NCI-H2227 treated with DMSO at 0.1 percent for 48 hours (cell line): ENCODE results near the gene COPG1.

Source experiments
- DNase-seq: peaks from one replicate; lab custom pipeline; 2025; lab: John Stamatoyannopoulos, UW

The COPG1 gene

DNA sequence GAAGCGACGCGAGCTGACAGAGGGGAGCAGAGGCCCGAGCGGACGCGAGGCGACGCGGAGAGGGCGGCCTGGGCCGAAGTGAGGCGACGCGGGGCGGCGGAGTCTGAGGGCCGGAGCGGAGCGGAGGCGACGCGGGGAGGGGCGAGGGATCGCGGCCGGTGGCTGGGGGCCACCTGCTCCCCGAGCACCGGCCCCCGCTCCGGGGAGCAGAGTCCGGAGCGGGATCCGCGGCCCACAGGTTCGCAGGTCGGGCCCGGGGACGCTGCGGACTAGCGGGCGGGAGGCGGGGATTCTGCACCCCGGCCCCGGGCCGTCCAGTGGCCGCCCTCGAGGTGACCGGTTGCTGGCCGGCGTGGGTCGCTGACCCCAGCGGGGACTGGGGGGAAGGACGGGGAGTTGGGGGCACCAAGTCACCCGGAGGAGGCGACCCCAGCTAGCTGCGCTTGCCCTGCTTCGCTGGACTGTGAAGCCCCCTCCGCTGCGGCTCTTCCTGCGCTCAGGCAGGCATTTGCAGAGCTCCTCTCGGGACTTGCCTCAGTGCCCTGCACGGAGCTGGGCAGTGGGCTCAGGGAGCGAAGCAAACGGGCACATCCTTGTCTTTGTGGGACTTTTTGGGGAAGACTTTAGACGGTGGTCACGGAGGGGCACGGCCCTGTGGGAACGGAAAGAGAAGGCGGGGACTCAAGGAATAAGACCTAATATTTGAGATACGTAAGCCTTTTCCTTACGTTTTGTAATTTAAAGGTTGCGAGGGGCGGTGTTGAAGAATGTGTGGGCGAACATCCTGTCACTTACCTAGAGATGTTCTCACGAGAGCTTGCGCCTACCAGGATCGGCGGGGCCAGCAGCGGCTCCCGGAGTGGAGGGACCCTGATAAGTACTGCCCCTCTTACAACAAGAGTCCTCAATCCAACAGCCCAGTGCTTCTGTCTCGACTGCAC, 29.8 kb downstream of the COPG1 start:
- peak; percentile 41 for DNase-seq

GRCh38 chr3:129280183-129280582, 30.8 kb downstream of the COPG1 start:
- DNase-seq = no peak

DNA sequence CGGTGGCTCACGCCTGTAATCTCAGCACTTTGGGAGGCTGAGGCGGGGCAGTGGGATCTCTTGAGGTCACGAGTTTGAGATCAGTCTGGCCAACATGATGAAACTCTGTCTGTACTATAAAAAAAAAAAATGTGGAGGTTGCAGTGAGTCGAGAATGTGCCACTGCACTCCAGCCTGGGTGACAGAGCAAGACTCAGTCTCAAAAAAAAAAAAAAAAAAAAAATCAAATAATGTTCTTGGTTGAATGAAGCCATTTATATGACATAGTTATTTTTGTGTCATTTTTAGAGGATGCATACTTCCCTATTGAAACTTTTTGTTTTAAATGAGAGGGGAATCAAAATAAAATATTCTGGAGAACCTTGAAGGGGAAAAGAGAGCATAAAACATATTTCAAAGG, 32.3 kb downstream of the COPG1 start:
- no peak for DNase-seq

DNA sequence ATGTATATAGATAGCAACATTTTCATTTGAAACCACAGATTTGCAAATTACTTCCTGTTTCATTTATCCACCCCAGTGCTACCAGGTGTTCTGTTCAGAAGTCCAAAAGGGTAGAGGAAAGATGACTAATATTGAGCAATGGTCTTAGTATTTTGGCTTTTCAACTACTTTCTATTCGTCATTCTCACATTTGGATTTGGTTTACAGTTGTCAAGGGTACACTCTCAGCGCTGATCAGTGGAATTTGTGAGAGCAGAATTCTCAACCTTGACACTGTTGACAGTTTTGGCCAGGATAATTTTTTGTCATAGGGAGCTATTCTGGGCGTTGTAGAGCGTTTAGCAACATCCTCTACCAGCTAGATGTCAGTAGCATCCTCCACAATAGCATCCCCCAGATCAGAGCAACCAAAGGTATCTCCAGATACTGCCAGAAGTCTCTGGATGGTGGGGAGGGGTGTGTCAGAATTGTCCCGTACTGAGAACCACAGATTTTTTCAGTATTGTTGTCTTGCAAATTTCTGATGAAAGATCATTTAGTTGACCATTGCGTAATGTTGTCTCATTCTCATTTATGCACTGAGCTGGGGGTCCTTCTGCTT, 33.4 kb downstream of the COPG1 start:
- no peak for DNase-seq

- no peak for DNase-seq
These were observed 36.7 kb downstream of the COPG1 start for GRCh38 chr3:129286081-129286480.

DNA sequence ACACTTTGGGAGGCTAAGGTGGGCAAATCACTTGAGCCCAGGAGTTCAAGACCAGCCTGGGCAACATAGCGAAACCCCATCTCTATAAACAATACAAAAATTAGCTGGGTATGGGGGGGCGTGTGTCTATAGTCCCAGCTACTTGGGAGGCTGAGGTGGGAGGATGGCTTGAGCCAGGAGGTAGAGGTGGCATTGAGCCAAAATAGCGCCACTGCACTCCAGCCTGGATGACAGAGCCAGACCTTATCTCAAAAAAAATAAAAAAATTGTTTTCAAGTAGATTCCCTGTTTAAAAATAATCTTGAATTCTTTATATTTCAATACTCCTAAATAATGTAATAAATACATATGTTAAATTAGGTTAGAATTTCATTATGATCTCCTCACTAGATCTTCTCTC, 39.0 kb downstream of the COPG1 start:
- no peak for DNase-seq

GRCh38 chr3:129289201-129289921, 40.0 kb downstream of the COPG1 start:
- no peak for DNase-seq

- DNase-seq = no peak
These were observed 42.0 kb downstream of the COPG1 start for GRCh38 chr3:129291236-129291886.

GRCh38 chr3:129295286-129295685, 45.9 kb downstream of the COPG1 start:
- no peak for DNase-seq

- no peak for DNase-seq
These were observed 54.9 kb downstream of the COPG1 start for GRCh38 chr3:129304146-129304961.

DNA sequence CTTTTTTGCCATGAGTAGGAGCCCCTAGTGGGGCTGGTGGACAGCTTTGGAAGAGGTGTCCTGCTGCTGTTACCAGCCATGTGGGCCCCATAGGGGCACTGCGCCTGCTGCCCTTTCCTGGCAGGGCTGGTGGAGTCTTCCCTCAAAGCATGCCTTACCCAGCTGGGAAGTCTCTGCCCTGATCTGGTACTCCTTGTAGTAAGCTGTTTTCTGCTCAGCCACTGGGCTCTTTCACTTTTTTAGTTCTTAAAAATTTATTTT, 55.5 kb downstream of the COPG1 start:
- no peak for DNase-seq

DNA sequence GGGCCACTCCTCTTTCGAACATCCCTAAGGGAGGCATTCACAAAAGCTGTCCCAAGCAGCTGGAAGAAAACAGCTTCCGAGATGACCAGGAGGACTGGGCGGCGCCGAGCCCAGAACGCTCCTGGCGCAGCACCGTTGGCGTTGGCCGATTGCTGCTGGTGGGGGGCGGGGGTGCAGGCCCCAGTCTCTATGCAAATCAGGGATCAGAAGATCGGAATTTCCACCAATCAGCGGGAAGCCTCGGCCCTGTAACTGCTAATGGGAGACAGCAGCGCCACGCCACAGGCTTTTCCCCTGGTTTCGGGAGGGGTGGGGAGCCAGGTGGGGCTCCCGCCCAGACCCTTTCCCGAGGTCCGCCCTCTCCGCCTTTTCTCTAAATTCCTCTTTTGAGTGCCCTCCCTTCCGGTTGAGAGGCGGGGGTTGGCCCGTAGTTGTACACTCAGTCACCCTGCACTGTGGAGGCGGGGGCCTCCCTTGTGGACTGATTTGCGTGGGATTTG, 56.2 kb downstream of the COPG1 start:
- DNase-seq = peak; percentile 89

DNA sequence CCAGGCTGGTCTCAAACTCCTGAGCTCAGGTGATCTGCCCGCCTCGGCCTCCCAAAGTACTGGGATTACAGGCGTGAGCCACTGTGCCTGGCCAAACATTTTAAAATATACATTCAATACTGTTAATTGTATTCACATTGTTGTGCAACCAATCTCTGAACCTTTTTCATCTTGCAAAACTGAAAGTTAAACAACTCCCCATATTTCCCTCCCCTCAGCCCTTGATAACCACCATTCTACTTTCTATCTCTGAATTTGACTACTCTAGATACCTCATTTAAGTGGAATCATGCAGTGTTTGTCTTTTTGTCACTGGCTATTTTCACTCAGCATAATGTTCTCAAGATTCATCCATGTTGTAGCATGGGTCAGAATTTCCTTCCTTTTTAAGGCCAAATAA, 59.2 kb downstream of the COPG1 start:
- no peak for DNase-seq

DNA sequence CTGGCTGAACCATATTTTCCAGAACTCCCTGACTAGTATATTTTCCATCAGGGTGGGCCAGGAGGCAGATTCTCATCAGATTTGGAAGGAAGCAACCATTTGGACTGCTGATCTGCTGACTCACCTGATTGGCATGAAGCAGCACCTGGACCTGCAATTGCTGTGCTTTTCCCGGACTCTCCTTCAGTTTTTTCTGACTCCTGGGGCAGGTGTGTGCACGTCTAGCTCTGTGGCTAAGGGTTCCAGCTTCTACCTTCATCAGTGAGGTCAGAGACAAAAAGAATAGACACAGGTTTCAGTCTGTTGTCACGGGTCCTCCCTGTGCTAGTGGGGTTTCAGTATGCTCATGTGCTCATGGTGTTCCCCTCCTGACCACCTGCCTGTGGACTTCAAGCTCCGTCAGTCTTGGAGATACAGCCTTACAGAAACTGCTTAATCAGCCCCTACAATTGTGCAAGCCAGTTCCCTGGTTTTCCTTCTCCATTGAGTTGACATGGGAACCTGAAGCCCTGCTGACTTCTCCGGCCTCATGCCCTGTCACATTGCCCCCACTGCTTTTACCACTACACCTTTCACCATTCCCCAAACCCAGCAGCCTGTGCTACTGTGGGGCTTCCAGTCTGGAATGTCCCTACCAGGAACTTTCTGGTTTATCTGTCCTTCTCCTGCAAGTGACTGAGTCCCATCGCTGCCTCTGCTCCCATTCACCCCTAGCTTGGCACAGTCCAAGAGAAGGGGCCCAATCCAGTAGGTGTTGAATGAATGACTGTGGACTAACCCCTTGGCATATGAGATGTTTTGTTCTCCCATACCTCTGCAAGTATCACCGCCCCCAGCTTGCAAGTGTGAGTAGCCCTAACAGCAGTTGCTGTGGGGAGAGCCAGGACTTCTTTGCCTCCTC, 61.0 kb downstream of the COPG1 start:
- DNase-seq = no peak

GRCh38 chr3:129311054-129311902, 61.9 kb downstream of the COPG1 start:
- no peak for DNase-seq

- DNase-seq = no peak
These were observed 62.7 kb downstream of the COPG1 start for GRCh38 chr3:129312021-129312639.

- DNase-seq = no peak
These were observed 63.4 kb downstream of the COPG1 start for GRCh38 chr3:129312671-129313414.

DNA sequence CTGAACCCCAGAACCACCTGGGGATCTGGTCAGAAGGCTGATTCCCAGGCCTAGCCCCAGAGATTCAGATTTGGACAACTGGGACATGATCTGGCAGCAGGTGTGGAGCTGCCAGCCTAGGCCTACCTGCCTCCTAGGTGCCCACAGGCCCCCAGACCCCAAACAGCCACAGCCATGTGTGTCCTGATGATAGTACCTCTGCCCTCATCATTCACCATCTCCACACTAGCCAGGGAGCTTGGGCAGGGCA, 63.9 kb downstream of the COPG1 start:
- DNase-seq = no peak
